Tibial artery (tissue), 4 donors: ENCODE data around the gene KIF14.
"Not testable (repeated sequence)": the region's sequence is repeated elsewhere in the genome, so short reads cannot be mapped to it uniquely, and the experiment has no call there.

Experiments used
- DNase-seq, 2 donors: peaks; one replicate each; pipeline ENCODE4 v3.0.0-alpha.2; 2019
- H3K27ac ChIP-seq, 2 donors: fragments of 200-600 bp; sonication (generic) in 1 of 2; 1 replicate in 1 of 2; 2 replicates in 1 of 2; pipeline ENCODE4 v1.5.1; 2018 to 2019; ENCODE audit warnings: mild to moderate bottlenecking in 1 of 2
- H3K27me3 ChIP-seq, 2 donors: fragments of 200-600 bp; sonication (generic) in 1 of 2; one replicate each; pipeline versions ENCODE4 v1.5.1 to v1.6.0; 2016 to 2019
- H3K36me3 ChIP-seq, 3 donors: fragments of 200-600 bp; sonication (generic) in 2 of 3; one replicate each; pipeline ENCODE4 v1.5.1; 2016 to 2019; ENCODE audit warnings: mild to moderate bottlenecking in 2 of 3
- H3K4me1 ChIP-seq, 4 donors: fragments of 200-600 bp; sonication (generic) in 2 of 4; 1 replicate in 3 of 4; 2 replicates in 1 of 4; pipeline ENCODE4 v1.5.1; 2016 to 2019
- H3K4me3 ChIP-seq, 2 donors: fragments of 200-600 bp; sonication (generic) in 1 of 2; 1 replicate in 1 of 2; 2 replicates in 1 of 2; pipeline ENCODE4 v1.5.1; 2018 to 2019; ENCODE audit warnings: mild to moderate bottlenecking in 2 of 2
- H3K9me3 ChIP-seq, 3 donors: fragments of 200-600 bp; sonication (generic) in 1 of 3; one replicate each; pipeline ENCODE4 v1.5.1; 2016 to 2019
- intact Hi-C: fragments of 100-400 bp; cut with DNase I; formaldehyde crosslinking; loops from one replicate; pipeline ENCODE4 v1.15.0; 2023; ENCODE audit warnings: low total_unique reads
- TF ChIP-seq, protein P1 (sequence below), 2 experiments: fragments of 200-600 bp in 1 of 2; fragments of 450-650 bp in 1 of 2; IDR thresholded peaks; one replicate each; pipeline ENCODE4 v1.5.1; 2017 to 2019; ENCODE audit warnings: antibody characterized with exemption in 2 of 2, mild to moderate bottlenecking in 1 of 2, moderate library complexity in 1 of 2

KIF14 gene

GRCh38 chr1:200564319-200564718, 56.2 kb downstream of the KIF14 start:
- intact Hi-C loops, result no loop called here
- H3K27ac ChIP-seq, result no peak overlapping the region

DNA sequence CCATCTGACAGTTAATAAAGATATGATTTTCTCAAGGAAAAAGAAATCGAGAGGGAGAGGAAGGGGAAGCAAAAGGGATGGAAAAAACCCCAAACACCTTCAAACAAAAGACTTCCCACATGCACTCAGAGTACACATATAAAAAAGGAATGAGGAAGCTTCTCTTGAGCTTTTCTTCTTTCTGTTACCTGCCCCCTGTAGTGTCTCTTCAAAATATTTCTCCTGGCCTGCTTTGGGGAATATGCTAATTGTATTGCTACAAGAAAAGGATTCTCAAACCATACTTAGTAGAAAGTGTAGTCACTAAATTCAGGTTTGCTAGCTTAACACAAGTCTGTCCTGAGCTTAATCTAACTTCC, 58.7 kb downstream of the KIF14 start:
- H3K27ac ChIP-seq, result no peak overlapping the region
- H3K9me3 ChIP-seq, result no peaks in the 10 kb centered on the region
- intact Hi-C loops, result no loop called here
- no peak for DNase-seq
- no peaks in the 10 kb centered on the region for H3K4me1 ChIP-seq
- no peaks in the 10 kb centered on the region for H3K36me3 ChIP-seq
- H3K27me3 ChIP-seq, result no peaks in the 10 kb centered on the region
- TF ChIP-seq, protein P1, sequence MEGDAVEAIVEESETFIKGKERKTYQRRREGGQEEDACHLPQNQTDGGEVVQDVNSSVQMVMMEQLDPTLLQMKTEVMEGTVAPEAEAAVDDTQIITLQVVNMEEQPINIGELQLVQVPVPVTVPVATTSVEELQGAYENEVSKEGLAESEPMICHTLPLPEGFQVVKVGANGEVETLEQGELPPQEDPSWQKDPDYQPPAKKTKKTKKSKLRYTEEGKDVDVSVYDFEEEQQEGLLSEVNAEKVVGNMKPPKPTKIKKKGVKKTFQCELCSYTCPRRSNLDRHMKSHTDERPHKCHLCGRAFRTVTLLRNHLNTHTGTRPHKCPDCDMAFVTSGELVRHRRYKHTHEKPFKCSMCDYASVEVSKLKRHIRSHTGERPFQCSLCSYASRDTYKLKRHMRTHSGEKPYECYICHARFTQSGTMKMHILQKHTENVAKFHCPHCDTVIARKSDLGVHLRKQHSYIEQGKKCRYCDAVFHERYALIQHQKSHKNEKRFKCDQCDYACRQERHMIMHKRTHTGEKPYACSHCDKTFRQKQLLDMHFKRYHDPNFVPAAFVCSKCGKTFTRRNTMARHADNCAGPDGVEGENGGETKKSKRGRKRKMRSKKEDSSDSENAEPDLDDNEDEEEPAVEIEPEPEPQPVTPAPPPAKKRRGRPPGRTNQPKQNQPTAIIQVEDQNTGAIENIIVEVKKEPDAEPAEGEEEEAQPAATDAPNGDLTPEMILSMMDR (IDR thresholded peaks at IDR 0.05), result no peak
- H3K4me3 ChIP-seq, result no peak overlapping the region

More at GRCh38 chr1:200564319-200564718, 56.2 kb downstream of the KIF14 start:
- Histone ChIP-seq H3K4me1 (no peaks in the 10 kb centered on the region), H3K4me3 (no peak overlapping the region), H3K9me3 (no peaks in the 10 kb centered on the region), H3K36me3 (no peaks in the 10 kb centered on the region), H3K27me3 (no peaks in the 10 kb centered on the region)
- TF ChIP-seq, protein P1 (IDR thresholded peaks at IDR 0.05), result no peak
- DNase-seq, result no peak

DNA sequence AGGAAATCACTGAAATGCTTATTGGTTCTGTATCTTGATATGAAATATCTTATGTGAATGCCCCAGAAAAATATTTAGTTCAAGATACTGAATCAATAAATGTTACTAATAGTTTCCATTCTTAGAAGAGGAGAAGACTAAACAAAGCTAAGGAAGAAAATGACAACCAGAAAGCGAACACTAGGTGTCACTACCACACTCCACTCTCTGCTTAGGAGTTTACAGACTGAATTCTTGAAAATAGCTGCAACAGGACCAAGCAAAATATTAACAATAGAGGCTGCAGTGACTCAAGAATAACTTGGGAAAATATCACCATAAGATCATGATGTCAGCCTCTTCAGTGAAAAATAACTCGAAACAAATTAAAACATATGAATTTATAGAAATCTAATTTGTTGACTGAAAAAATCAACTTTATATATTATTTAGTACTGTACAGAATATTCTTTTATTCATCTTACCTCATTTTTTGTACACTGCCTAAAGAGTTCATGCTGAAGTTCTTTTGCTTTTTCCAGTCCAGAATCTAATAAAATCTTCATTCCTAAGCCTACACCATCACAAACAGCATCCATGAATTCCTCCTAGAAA, 61.6 kb downstream of the KIF14 start:
- no peaks in the 10 kb centered on the region for H3K9me3 ChIP-seq
- H3K27ac ChIP-seq, result no peak overlapping the region
- no peaks in the 10 kb centered on the region for H3K4me1 ChIP-seq
- no peaks in the 10 kb centered on the region for H3K27me3 ChIP-seq
- intact Hi-C loops, result no loop called here
- no peak for DNase-seq
- no peak overlapping the region for H3K4me3 ChIP-seq
- TF ChIP-seq, protein P1 (IDR thresholded peaks at IDR 0.05), result peak; percentile 50 to 55
- H3K36me3 ChIP-seq, result no peaks in the 10 kb centered on the region

DNA sequence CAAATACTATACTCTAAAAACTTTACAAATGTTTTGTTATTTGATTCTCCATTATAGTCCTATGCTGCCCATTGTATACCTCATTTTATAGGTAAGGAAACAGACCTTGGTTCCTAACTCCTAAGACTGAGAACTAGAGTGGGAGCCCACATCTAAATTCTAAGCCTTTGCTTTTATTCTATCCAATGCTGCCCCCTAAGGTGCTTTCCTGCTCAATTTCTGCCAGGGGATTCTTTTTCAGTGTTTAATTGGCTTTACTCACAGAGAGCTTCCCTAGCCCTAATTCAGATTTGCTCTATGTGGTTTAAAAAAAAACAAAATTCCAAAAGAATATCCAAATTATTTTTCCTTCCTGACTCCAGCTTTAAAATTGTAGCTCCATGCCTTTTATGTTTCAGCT, 64.5 kb downstream of the KIF14 start:
- TF ChIP-seq, protein P1 (IDR thresholded peaks at IDR 0.05), result no peak
- Histone ChIP-seq H3K4me1 (no peaks in the 10 kb centered on the region), H3K27ac (no peak overlapping the region), H3K9me3 (no peaks in the 10 kb centered on the region), H3K36me3 (no peaks in the 10 kb centered on the region), H3K27me3 (no peaks in the 10 kb centered on the region), H3K4me3 (no peak overlapping the region)
- intact Hi-C loops, result no loop called here
- no peak for DNase-seq

DNA sequence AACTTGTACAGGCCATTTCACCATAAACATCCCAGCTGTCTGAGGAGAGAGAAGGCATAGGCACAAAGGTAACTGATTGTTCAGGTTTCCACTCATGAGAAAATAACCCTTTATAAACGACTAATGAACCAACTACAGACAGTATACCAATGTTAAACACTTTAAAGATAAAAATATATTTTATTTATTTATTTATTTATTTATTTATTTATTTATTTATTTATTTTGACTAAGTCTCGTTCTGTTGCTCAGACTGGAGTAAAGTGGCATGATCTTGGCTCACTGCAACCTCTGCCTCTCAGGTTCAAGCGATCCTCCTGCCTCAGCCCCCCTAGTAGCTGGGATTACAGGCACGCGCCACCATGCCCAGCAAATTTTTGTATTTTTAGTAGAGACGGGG, 67.8 kb downstream of the KIF14 start:
- H3K36me3 ChIP-seq, DNase-seq, H3K9me3 ChIP-seq, H3K27ac ChIP-seq, H3K4me1 ChIP-seq, intact Hi-C loops, H3K4me3 ChIP-seq, H3K27me3 ChIP-seq: not testable (repeated sequence)

- intact Hi-C loops, result no loop called here
- TF ChIP-seq, protein P1 (IDR thresholded peaks at IDR 0.05), result no peak
- no peak overlapping the region for H3K4me3 ChIP-seq
- H3K27me3 ChIP-seq, result no peaks in the 10 kb centered on the region
- no peak for DNase-seq
- H3K27ac ChIP-seq, result no peak overlapping the region
- H3K36me3 ChIP-seq, result no peaks in the 10 kb centered on the region
- H3K9me3 ChIP-seq, result no peaks in the 10 kb centered on the region
- H3K4me1 ChIP-seq, result no peaks in the 10 kb centered on the region
These were observed 70.2 kb downstream of the KIF14 start for GRCh38 chr1:200550367-200550766.
